ENCODE data around the gene HMCN2.

Gene HMCN2

DNA sequence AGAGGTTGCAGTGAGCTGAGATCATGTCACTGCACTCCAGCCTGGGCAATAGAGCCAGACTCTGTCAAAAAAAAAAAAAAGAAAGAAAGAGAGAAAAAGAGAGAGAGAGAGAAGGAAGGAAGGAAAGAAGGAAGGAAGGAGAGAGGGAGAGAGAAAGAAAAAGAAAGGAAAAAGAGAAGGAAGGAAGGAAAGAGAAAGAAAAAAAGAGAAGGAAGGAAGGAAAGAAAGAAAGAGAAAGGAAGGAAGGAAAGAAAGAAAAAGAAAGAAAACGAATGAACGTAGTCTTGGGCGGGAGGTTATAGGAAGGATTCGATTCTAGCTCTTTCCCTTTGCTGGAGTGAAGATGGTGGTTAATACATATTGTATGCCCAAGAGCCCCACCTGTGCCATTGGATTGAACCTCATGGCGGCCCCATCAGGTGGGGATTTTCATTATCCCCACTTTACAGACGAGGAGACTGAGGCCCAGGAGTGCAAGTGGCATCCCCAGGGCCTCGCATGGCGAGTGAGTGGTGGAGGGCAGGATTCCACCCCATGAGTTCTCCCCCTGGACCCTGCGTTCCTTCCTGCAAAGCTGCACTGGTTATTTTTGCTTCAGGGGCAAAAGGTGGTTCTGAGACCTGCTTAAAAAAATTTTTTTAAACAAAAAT is 98.3 kb downstream of the HMCN2 start:
- H3K27me3 ChIP-seq (ENCODE audit: insufficient read depth, insufficient read length), result no peaks in the 10 kb centered on the region
- no peaks in the 10 kb centered on the region for H3K9me3 ChIP-seq (ENCODE audit: insufficient read depth, low read length)
- TF ChIP-seq SUZ12 (IDR thresholded peaks at IDR 0.05; ENCODE audit: extremely low read depth, insufficient read depth, insufficient read length), result no peak
- TF ChIP-seq YY1 (IDR thresholded peaks at IDR 0.05; ENCODE audit: insufficient read depth, insufficient read length), result no peak
- no peak for TF ChIP-seq ZNF274 (IDR thresholded peaks at IDR 0.05; ENCODE audit: low read depth, low read length)
- H3K4me1 ChIP-seq (ENCODE audit: insufficient read depth, insufficient read length), result peaks cover 9% of the 10 kb centered on the region
- H3K9ac ChIP-seq (ENCODE audit: insufficient read length, low read depth), result no peak overlapping the region
- peaks cover 2% of the 10 kb centered on the region for H3K36me3 ChIP-seq (ENCODE audit: insufficient read depth, insufficient read length, low read length)
- no peak for DNase-seq (ENCODE audit: low read depth, low spot score)
- no peak overlapping the region for H3K4me3 ChIP-seq (ENCODE audit: insufficient read length, low read depth)

- DNase-seq (ENCODE audit: low read depth, low spot score), result no peak
- no peak overlapping the region for H3K9ac ChIP-seq (ENCODE audit: insufficient read length, low read depth)
- no peak overlapping the region for H3K4me3 ChIP-seq (ENCODE audit: insufficient read length, low read depth)
Measured at GRCh38 chr9:130364619-130365322, 99.2 kb downstream of the HMCN2 start.

GRCh38 chr9:130365323-130365721 is 99.8 kb downstream of the HMCN2 start:
- no peak for TF ChIP-seq ZNF274 (IDR thresholded peaks at IDR 0.05; ENCODE audit: low read depth, low read length)
- no peak for TF ChIP-seq SUZ12 (IDR thresholded peaks at IDR 0.05; ENCODE audit: extremely low read depth, insufficient read depth, insufficient read length)
- no peak for DNase-seq (ENCODE audit: low read depth, low spot score)
- Histone ChIP-seq H3K9me3 (ENCODE audit: insufficient read depth, low read length) (no peaks in the 10 kb centered on the region), H3K4me1 (ENCODE audit: insufficient read depth, insufficient read length) (peaks cover 12% of the 10 kb centered on the region), H3K4me3 (ENCODE audit: insufficient read length, low read depth) (no peak overlapping the region), H3K27me3 (ENCODE audit: insufficient read depth, insufficient read length) (no peaks in the 10 kb centered on the region), H3K9ac (ENCODE audit: insufficient read length, low read depth) (no peak overlapping the region), H3K36me3 (ENCODE audit: insufficient read depth, insufficient read length, low read length) (peaks cover 1% of the 10 kb centered on the region)

More at GRCh38 chr9:130364619-130365322, 99.2 kb downstream of the HMCN2 start:
- no peaks in the 10 kb centered on the region for H3K9me3 ChIP-seq (ENCODE audit: insufficient read depth, low read length)
- H3K4me1 ChIP-seq (ENCODE audit: insufficient read depth, insufficient read length), result peaks cover 12% of the 10 kb centered on the region
- no peaks in the 10 kb centered on the region for H3K27me3 ChIP-seq (ENCODE audit: insufficient read depth, insufficient read length)
- TF ChIP-seq YY1 (IDR thresholded peaks at IDR 0.05; ENCODE audit: insufficient read depth, insufficient read length) (no peak), SUZ12 (IDR thresholded peaks at IDR 0.05; ENCODE audit: extremely low read depth, insufficient read depth, insufficient read length) (no peak), ZNF274 (IDR thresholded peaks at IDR 0.05; ENCODE audit: low read depth, low read length) (no peak)
- peaks cover 2% of the 10 kb centered on the region for H3K36me3 ChIP-seq (ENCODE audit: insufficient read depth, insufficient read length, low read length)

DNA sequence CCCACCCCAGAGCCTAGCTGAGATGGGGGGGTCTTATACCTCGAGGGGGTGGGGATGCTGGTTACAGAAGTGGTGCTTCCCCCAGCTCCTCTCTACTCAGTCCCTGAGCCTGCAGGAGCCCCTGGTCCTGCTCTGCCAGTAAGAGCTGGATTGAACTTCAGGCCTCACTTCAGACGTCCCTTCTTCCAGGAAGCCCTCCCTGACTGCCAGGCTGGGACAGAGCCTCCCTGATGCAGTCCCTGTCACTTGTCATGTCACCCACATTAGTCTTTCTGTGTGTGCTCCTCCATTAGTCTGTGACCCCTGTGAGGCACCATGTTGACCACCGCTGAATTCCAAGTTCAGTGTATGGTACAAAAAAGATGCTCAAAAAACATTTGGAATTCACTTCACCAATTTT is 100.5 kb downstream of the HMCN2 start:
- Histone ChIP-seq H3K4me1 (ENCODE audit: insufficient read depth, insufficient read length) (peaks cover 16% of the 10 kb centered on the region), H3K9ac (ENCODE audit: insufficient read length, low read depth) (no peak overlapping the region), H3K4me3 (ENCODE audit: insufficient read length, low read depth) (no peak overlapping the region), H3K36me3 (ENCODE audit: insufficient read depth, insufficient read length, low read length) (no peaks in the 10 kb centered on the region), H3K9me3 (ENCODE audit: insufficient read depth, low read length) (no peaks in the 10 kb centered on the region), H3K27me3 (ENCODE audit: insufficient read depth, insufficient read length) (no peaks in the 10 kb centered on the region)
- TF ChIP-seq YY1 (IDR thresholded peaks at IDR 0.05; ENCODE audit: insufficient read depth, insufficient read length), result no peak
- no peak for DNase-seq (ENCODE audit: low read depth, low spot score)

GRCh38 chr9:130366888-130367550 is 101.5 kb downstream of the HMCN2 start:
- no peak for TF ChIP-seq SUZ12 (IDR thresholded peaks at IDR 0.05; ENCODE audit: extremely low read depth, insufficient read depth, insufficient read length)
- no peak for TF ChIP-seq ZNF274 (IDR thresholded peaks at IDR 0.05; ENCODE audit: low read depth, low read length)
- TF ChIP-seq YY1 (IDR thresholded peaks at IDR 0.05; ENCODE audit: insufficient read depth, insufficient read length), result no peak
- no peak overlapping the region for H3K9ac ChIP-seq (ENCODE audit: insufficient read length, low read depth)

DNA sequence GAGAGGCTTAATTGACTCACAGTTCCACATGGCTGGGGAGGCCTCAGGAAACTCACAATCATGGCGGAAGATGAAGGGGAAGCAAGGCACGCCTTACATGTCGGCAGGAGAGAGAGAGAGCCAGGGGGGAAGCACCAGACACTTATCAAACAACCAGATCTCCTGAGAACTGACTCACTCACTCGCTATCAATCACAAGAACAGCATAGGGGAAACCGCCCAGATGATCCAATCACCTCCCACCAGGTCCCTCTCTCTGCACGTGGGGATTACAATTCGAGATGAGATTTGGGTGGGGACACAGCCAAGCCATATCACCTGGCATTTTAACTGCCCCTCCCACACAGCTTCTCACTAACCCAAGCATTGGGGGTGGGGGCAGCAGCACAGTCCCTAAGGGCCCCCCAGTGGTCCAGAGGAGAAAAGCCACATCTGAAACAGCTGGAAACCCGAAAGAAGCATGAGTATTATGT is 103.1 kb downstream of the HMCN2 start:
- DNase-seq (ENCODE audit: low read depth, low spot score), result no peak
- Histone ChIP-seq H3K36me3 (ENCODE audit: insufficient read depth, insufficient read length, low read length) (no peaks in the 10 kb centered on the region), H3K27me3 (ENCODE audit: insufficient read depth, insufficient read length) (no peaks in the 10 kb centered on the region), H3K4me1 (ENCODE audit: insufficient read depth, insufficient read length) (peaks cover 24% of the 10 kb centered on the region), H3K9me3 (ENCODE audit: insufficient read depth, low read length) (no peaks in the 10 kb centered on the region), H3K9ac (ENCODE audit: insufficient read length, low read depth) (no peak overlapping the region), H3K4me3 (ENCODE audit: insufficient read length, low read depth) (no peak overlapping the region)
- TF ChIP-seq YY1 (IDR thresholded peaks at IDR 0.05; ENCODE audit: insufficient read depth, insufficient read length), result no peak
- no peak for TF ChIP-seq ZNF274 (IDR thresholded peaks at IDR 0.05; ENCODE audit: low read depth, low read length)
- no peak for TF ChIP-seq SUZ12 (IDR thresholded peaks at IDR 0.05; ENCODE audit: extremely low read depth, insufficient read depth, insufficient read length)

More at GRCh38 chr9:130366888-130367550, 101.5 kb downstream of the HMCN2 start:
- H3K36me3 ChIP-seq (ENCODE audit: insufficient read depth, insufficient read length, low read length), result no peaks in the 10 kb centered on the region
- H3K4me1 ChIP-seq (ENCODE audit: insufficient read depth, insufficient read length), result peaks cover 19% of the 10 kb centered on the region
- no peak for DNase-seq (ENCODE audit: low read depth, low spot score)
- no peak overlapping the region for H3K4me3 ChIP-seq (ENCODE audit: insufficient read length, low read depth)
- no peaks in the 10 kb centered on the region for H3K9me3 ChIP-seq (ENCODE audit: insufficient read depth, low read length)
- no peaks in the 10 kb centered on the region for H3K27me3 ChIP-seq (ENCODE audit: insufficient read depth, insufficient read length)

DNA sequence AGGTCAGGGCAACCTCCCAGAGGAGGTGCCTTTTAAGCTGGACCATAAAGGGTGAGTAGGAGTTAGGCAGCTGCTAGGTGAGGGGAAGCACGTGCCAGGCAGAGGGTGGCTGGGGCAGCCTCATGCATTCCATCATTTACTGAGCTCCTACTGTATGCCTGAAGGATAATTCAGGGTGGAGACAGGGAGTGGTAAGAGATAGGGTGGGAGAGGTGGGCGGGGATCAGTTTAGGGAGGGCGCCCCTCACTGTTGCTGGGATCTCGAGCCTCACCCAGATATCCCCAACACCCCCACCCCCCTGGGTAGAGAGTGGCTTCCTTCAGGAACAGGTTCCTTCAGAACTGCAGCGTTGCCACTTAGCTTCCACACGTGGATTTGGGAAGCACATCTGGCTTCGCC is 104.7 kb downstream of the HMCN2 start:
- TF ChIP-seq ZNF274 (IDR thresholded peaks at IDR 0.05; ENCODE audit: low read depth, low read length) (no peak), YY1 (IDR thresholded peaks at IDR 0.05; ENCODE audit: insufficient read depth, insufficient read length) (no peak), SUZ12 (IDR thresholded peaks at IDR 0.05; ENCODE audit: extremely low read depth, insufficient read depth, insufficient read length) (no peak)
- Histone ChIP-seq H3K9me3 (ENCODE audit: insufficient read depth, low read length) (no peaks in the 10 kb centered on the region), H3K27me3 (ENCODE audit: insufficient read depth, insufficient read length) (no peaks in the 10 kb centered on the region), H3K4me3 (ENCODE audit: insufficient read length, low read depth) (no peak overlapping the region), H3K4me1 (ENCODE audit: insufficient read depth, insufficient read length) (peaks cover 21% of the 10 kb centered on the region), H3K9ac (ENCODE audit: insufficient read length, low read depth) (no peak overlapping the region), H3K36me3 (ENCODE audit: insufficient read depth, insufficient read length, low read length) (no peaks in the 10 kb centered on the region)
- no peak for DNase-seq (ENCODE audit: low read depth, low spot score)
